ENCODE results near the gene LBHD2. TPM values are rescaled to one million over a fixed set of nuclear protein-coding genes. Genes with fewer than 3 reads are reported as not detected.
"Not testable (repeated sequence)": the region's sequence is repeated elsewhere in the genome, so short reads cannot be mapped to it uniquely, and the experiment has no call there.

The LBHD2 gene
- polyA plus RNA-seq, 4 donors: not detected

DNA sequence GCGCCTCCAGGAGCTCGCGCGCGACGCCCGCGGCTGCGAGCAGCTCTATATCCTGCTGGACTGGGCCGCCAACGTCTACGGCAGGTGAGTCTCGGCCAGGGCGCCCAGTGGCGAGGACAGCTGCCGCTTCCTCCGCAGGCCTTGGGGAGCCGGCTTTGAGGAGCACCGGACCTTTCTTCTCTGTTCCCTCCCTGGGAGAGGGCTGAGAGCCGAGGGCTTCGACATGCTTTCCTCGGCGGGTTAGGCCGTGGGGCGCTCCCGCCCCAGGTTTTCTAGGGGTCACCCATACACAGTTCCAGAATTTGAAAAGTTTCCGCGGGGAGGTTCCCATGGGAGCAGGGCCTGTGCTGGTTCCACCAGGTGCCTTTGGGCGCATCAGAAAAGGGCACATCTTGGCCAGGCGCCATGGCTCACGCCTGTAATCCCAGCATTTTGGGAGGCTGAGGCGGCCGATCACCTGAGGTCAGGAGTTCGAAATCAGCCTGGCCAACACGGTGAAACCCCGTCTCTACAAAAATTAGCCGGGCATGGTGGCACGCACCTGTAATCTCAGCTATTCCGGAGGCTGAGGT lies 18.8 kb downstream of the LBHD2 start:
- no peak for DNase-seq (ENCODE audit: low read depth in 4 of 4, low spot score in 2 of 4)

DNA sequence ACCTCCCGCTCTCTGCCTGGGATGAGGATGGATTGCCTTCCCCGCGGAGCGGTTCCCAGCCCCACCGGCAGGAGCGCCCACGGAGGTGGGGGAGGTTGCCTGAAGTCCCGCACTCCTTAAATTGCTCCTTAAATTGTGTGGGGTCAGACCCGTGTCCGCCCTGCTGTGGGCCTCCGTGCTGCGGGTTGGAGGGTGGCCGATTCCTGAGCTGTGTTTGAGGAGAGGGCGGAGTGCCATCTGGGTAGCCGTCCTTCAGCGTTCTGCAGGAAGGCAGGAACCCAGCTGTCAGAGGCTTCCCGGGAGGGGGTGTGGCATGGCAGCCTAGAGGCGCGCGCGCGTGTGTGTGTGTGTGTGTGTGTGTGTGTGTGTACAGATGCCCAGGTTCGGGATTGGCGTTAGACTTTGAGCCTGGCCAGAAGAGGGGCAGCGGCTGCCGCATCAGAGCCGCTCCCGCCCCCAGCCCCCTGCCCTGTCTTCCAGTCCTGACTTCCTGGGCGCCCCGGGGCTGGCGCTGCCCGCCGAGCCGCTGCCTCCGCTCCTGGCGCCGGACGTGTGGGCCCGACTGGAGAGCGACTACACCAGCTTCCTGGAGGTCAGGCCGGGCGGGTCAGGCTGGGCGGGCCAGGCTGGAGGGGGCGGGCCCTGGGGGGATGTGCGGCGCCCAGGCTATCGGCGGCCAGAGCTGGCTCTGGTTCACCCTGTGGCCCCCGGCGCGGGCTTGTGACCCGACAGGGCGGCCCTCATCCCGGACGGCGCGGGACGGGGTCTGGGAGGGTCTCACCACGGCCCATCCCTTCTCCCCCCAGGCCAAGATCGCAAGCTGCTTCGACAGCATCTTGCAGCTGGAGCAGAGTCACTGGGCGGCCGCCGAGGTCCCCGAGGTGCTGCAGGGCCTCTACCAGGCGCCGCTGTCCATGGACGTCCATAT lies 19.7 kb downstream of the LBHD2 start:
- DNase-seq (ENCODE audit: low read depth in 4 of 4, low spot score in 2 of 4): no peak

DNA sequence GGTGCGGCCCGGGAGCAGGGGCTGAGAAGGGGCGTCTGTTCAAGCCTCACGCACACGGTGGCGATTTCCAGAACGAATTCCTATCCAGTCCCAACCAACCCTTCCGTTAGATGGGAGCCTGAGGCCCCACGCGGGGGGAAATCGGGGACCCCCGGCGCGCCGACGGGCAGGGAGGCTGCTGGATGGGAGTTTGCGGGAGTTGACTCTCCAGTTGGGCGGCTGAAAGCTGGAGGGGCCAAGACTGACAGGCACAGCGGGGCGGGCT lies 20.3 kb downstream of the LBHD2 start:
- DNase-seq (ENCODE audit: low read depth in 4 of 4, low spot score in 2 of 4): no peak

DNA sequence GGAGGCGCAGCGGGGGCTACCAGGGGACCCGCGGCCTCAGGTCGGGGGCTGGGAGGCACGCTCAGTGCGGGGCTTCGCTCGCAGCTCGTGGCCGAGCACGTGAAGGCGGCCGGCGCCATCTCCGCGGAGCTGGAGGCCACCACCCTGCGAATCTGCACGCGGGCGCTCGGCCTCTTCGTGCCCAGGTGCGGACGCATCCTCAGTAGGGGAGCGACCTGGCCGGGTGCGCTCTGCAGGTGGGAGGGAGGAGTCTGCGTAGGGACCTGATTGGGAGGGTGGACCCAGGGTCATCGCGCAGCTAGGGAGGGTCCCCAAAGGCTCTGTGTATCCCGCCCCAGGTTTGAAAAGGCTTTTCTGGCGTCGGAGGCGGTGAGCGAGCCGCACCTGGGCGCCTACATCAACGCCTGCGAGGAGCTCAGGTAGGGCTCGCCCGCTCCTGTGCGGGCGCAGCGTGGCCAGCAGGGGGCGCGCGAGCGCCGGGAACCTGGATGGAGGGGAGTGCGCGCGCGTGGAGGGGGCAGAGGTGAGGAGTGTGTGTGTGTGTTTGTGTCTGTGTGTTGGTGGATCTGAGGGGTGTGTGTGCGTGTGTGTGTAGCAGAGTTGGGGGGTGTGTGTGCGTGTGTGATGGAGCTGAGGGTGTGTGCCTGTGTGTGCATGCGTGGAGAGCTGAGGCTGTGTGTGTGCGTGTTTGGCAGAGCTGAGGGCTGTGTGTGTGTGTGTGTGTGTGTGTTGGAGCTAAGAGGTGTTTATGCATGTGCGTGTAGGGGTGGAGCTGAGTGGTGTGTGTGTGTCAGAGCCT lies 20.8 kb downstream of the LBHD2 start:
- DNase-seq (ENCODE audit: low read depth in 4 of 4, low spot score in 2 of 4): no peak

DNA sequence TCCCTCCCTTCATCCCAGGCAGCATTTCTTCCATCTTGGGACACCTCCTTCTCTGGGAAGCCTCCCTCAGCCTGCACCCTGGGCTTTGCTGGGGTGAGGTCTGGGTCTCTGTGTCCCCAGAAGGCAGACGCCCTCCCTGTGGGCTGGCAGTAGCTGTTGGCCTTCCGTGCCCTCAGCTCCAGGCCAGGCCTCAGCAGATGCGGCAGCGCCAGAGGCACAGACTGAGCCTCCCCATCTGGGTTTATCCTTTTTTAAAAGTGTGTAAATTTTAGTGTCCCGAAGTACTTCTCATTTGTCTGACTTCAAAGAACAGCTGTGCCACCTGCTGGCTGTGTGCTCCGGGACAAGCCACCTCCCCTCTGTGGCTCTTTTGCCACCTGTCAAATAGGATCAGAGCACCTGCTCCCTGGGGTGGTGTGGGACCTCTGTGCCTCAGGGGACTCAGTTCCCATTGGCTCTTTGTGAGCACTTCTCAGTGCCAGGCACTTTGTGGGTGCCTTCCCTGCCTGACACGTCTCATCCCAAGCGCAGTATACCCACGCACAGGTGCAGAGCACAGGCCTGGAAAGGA lies 21.7 kb downstream of the LBHD2 start:
- no peak for DNase-seq (ENCODE audit: low read depth in 4 of 4, low spot score in 2 of 4)

DNA sequence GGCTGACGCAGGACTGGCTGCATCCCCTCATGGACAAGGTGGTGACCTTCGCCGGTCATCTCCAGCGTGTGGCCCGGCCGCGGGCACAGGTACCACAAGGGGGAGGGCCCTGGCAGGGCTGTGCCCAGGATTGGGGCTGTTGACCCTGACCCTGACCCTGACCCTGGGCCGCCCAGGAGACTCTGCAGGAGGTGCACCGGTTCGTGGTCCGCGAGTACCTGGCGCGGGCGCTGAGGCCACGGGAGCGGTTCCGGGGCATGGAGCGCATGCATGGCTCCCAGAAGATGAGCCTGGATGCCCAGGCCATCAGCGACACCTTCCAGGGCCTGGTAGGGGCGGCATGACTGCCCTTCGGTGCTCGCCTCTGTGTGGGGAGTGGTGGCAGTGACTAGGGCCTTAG lies 23.4 kb downstream of the LBHD2 start:
- no peak for DNase-seq (ENCODE audit: low read depth in 4 of 4, low spot score in 2 of 4)

DNA sequence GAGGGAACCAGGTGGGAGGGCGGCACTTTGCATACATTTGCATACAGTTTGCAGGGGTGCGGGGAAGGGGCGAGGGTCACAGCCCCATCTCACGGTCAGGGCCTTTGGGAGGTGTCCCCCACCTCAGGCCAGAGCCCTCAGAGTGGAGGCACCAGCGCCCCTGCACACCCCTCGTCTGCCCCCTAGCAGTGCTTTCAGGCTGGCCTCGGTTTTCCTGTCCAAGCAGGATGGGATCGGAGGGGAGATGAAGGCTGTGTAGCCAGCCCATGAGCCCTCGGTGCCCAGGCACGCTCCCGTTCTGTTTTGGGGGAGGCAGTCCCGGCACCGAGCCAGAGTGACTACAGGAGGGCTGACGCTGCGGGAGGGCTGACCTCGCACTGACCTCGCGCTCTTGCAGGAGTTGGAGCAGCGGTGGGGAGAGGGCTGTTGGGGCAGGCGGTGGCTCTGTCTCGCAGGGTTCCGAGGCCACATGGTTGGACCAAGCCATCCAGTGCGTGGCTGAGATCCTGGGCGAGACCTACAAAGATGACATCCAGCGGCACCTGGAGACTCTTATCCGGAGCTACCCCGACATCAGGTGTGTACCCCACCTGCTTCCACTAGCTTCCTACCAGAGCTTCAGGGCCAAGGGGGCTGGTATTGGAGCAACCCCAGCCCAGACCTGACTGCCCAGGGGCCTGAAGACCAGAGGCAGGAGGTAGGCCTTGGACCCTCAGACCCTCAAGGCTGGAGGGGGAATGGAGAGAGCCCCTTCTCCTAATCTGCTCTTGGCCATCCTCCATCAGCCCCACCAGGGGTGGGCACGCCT lies 24.1 kb downstream of the LBHD2 start:
- no peak for DNase-seq (ENCODE audit: low read depth in 4 of 4, low spot score in 2 of 4)

DNA sequence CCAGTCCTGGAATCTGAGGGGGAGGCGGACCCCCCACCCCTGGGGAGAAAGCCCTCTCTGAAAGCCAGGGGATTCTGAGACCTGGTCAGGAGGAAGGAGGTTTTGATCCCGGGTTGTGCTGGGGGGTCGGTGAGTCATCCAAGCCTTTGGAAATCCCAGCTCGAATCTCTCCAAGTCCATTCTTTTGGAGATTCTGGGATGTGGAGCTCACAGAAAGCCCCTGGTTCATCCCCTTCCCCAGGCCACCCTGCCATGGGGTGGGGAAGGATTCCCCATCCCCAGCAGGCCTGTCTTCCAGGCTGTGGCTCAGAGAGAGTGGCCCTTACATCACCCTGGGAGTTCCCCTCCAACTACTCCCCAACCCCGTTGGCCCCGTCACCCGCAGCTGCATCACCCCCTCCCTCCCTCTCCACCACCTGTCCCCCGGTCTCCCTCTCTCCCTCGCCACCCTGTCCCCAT lies 24.8 kb downstream of the LBHD2 start:
- no peak for DNase-seq (ENCODE audit: low read depth in 4 of 4, low spot score in 2 of 4)

DNA sequence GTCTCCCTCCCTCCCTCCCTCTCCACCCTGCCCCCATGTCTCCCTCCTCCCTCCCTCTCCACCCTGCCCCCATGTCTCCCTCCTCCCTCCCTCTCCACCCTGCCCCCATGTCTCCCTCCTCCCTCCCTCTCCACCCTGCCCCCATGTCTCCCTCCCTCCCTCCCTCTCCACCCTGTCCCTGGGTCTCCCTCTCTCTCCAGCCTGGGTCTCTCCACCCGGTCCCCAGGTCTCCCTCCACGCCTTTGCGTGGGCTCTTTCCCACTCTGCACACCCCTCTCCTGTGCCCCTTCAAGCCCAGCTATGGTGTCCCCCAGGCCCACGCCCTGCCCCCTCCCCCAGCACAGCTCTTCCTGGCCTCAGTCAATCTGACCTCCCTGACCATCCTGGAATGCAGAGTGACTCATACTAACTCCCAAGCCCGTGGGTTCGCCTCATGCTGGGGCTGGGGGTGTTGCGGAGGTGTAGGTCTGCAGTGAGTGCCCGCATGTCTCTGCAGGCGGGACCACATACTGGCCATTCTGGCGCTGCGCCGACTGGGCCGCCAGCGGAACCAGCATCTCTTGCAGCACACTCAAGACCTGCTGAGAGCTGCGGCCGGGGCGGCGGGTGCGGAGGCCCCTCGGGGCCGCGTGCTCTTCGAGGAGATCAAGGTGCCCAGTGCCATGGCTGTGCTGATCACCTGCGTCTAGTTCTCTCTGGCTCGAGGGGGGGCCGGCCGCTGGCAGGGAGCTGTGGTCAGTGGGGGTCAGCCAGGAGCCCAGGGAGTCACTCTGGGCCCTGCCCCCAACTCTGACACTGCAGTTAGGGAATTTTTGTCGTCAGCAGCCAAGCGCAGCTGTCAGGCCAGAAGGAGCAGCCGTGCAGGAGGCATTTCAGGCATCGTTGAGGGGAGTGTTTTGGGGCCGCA lies 25.8 kb downstream of the LBHD2 start:
- DNase-seq (ENCODE audit: low read depth in 4 of 4, low spot score in 2 of 4): no peak

DNA sequence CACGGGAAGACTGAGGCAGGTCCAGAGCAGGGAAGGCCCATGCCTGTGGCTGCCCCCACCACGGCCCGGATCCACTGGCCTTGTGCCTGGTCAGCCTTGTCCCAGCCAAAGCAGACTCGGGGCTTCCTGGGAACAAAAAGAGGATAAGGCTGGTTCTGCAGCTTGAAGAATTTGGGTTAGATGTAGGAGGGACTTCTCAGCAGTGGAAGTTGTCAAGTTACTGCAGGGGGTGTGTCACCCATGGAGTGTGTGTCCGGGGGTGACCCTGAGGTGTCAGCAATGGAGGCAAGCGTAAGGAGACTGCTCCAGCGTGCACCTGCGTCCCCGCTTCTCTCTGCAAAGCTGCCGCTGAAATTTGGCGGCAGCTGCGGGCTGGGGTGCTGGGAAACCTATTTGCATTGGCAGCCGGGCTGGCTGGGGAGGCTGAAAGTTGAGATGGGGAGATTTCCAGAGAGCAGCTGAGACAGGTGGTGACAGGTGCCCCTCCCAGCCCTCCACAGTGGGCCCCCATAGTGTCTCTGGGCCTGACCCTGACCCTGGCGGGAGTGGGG lies 26.7 kb downstream of the LBHD2 start:
- no peak for DNase-seq (ENCODE audit: low read depth in 4 of 4, low spot score in 2 of 4)

DNA sequence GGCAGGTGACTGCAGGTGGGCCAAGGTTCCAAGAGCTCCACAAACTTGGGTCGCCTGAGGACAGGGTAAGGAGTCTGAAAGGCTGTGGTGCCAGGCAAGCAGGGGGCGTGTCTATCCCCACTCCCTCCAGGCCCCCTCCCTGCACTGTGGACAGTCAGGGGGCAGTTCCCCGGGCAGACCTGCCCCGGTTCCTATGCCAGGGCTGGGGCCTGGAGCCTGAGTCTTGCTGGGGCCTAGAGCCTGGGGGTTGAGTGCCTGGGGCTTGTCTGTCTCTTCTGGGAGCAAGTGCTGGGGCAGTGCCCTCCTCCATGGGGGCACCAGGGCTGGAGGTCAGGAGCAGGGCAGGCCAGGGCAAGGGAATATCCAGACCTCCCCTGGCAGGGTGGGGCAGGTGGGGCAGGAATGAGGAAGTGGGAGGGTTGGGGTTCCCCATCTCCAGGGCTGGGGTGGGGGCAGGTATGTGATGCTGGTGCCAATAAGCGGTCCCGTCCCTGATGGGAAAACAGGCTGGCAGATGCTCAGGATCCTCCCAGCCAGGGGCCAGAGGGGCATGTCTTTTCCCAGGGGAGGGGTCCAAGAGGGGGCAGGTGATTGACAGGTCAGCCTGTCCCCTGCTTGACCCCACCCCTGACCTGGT lies 27.3 kb downstream of the LBHD2 start:
- no peak for DNase-seq (ENCODE audit: low read depth in 4 of 4, low spot score in 2 of 4)

DNA sequence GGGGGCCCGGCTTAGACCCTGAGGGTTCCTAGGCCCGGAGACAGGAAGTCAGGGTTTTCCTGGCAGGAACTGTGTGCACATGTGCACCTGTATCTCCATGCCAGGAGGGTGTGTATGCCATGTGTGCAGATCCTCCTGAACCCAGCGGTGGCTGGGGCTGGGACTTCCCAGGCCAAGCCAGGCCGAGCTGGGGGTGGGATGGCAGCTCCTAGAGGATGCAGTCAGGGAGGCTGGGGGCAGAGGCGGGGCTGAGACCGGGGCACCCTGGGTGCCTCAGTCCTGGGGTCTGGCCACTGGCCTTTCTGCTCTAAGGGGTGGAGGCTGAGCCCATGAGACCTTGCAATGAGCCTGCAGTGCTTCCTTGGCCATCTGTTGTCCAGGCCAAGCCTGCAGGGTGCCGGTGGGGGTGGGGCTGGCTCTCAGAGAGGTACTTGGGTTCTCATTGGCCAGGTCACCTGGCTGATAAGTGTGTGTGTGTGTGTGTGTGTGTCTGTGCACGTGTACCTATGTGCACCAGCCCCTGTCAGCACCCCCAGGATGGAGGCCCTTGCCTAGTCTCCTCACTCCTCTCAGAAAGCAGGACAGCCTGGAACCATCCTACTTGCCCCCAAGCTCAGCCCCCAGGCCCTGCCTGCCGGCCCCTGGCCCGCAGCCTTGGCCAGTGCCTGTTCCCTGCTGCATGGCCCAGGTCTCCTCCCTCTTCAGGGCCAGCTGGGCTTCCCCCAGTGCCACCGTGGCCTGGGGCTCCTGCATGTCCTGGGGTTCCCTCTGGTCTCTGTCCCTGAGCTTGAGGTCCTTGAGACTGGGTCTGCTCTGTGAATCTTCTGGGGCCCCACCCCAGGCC lies 28.6 kb downstream of the LBHD2 start:
- DNase-seq (ENCODE audit: low read depth in 4 of 4, low spot score in 2 of 4): no peak

DNA sequence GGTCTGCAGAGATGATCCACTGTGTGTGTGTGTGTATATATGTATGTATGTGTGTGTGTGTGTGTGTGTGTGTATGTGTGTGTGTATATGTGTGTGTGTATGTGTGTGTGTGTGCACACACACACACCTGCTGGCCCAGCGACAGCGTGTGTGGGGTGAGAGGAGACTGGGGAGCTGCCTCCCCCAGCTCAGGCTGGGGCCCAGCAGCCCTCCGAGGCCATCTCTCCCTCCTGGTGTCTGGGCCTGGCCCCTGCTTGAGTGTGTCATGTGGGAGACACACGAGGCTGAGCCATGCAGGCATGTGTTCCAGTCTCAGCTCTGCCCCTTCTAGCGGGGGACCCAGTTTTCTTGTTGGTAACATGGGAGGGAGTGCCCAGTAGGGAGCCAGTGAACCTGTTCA lies 29.3 kb downstream of the LBHD2 start:
- DNase-seq (ENCODE audit: low read depth in 4 of 4, low spot score in 2 of 4): no peak

DNA sequence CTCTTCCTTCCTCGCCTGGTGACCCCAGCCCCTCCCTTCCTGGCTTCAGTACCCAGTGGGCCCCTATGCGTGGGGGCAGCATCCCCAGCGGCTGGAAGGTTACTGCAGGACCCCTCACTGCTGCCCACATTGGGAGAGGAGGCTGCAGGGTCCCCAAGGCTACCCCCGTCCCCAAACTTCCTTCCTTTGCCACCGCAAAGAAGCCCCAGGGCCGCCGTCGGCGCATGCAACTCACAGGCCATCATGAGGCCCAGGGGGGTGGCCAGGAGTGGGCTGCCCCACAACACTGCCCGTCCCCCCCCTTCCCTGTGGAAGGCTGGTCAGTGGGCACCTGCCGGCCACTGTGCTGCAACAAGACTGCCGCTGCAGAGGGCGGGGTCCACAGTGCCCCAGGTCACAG lies 29.8 kb downstream of the LBHD2 start:
- DNase-seq (ENCODE audit: low read depth in 4 of 4, low spot score in 2 of 4): no peak

DNA sequence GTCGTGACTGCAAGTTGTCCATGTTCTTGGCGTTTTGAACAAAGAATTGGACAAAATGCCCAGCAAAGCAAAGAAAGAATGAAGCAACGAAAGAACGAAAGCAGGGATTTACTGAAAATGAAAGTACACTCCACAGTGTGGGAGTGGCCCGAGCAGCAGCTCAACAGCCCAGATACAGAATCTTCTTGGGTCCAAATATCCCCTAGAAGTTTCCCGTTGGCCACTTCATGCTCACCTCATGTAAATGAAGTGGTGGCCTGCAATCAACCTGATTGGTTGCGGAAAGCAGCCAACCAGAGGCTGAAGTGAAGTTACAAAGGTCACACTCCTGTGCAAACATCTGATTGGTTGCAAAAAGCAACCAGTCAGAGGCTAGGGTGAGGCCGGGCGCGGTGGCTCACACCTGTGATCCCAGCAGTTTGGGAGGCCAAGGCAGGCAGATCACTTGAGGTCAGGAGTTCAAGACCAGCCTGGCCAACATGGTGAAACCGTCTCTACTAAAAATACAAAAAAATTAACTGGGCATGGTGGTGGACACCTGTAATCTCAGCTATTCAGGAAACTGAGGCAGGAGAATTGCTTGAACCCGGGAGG lies 31.2 kb downstream of the LBHD2 start:
- not testable (repeated sequence) for DNase-seq (ENCODE audit: low read depth in 4 of 4, low spot score in 2 of 4)

DNA sequence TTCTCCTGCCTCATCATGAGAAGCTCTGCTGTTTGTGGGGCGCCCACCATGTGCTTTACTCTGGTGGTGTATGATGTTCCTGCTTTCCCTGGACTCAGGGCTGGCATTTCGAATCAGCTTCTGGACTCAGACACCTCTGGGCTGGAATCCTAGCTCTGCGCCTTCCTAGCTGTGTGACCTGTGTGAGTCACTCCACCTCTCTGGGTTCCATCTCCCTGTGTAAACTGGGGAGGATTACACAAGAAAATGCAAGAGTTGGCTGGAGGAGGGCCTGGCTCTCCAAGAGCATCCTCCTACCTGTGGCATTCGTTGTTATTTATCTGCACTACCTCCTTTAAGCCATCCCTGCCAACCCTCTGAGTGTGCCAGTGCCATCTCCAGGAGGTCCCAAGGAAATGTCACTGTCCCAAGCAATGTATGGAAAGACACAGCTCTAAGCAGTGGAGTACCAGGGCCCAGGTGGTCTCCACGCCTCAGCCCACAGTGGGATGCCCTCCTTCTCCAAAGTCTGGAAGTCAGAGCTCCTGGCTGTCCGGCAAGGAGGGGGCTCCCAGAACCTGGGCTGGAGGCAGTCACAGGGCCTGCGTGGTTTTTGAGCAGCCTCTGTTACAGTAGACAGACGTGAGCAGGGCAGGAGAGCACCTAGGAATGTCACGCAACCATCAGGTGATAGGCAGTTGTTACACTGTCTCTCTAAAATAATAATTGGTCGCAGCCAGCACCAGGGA lies 32.0 kb downstream of the LBHD2 start:
- no peak for DNase-seq (ENCODE audit: low read depth in 4 of 4, low spot score in 2 of 4)

DNA sequence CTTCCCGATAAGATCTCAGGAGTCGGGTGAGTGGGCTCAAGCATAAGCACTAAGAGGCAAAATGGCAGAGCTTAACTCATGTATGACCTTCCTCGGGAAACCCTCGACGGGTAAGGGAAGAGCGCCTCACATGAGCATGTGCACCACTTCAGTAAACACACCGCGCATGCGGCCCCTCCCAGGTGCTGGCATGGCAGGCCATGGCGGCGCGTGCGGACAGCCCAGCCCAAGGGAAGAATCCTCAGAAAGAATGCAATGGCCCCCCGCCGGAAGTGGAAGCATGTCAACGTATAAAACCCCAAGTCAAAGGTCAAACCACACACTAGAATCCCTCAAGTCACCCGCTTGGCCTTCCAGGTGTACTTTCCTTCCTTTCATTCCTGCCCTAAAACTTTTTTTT lies 32.6 kb downstream of the LBHD2 start:
- DNase-seq (ENCODE audit: low read depth in 4 of 4, low spot score in 2 of 4): no peak
